ENCODE results near the gene TREML2.

GRCh38 chr6:41247288-41247865 is 46.4 kb upstream of the TREML2 start:
- TF ChIP-seq CTCF (tag by site-specific recombination; IDR thresholded peaks at IDR 0.05) (no peak), ZNF23 (tag by site-specific recombination; IDR thresholded peaks at IDR 0.05; ENCODE audit: borderline replicate concordance) (no peak), ZNF624 (tag by site-specific recombination; IDR thresholded peaks at IDR 0.05) (no peak), ZNF416 (tag by site-specific recombination; IDR thresholded peaks at IDR 0.05) (no peak)
